RWPE1 (cell line): ENCODE data around the gene MSRB3.
"Not testable (repeated sequence)": the region's sequence is repeated elsewhere in the genome, so short reads cannot be mapped to it uniquely, and the experiment has no call there.

Source experiments
- CTCF ChIA-PET: fragments of 350-600 bp; sonication (Branson Sonifier 250); formaldehyde crosslinking; extraction: SDS; loops from one replicate; lab custom pipeline; 2021; lab: Yijun Ruan, JAX
- POLR2A ChIA-PET: fragments of 400-600 bp; formaldehyde crosslinking; extraction: SDS; loops from one replicate; lab custom pipeline; 2020; ENCODE audit warnings: antibody characterized with exemption; ENCODE audit not compliant: low non-redundant PET; lab: Yijun Ruan, JAX
- DNase-seq: peaks from one replicate; pipeline ENCODE4 v3.0.0; 2012; ENCODE audit warnings: low spot score
- H3K27ac ChIP-seq: fragments of 450-650 bp; 2 replicates; pipeline ENCODE4 v1.5.1; 2017
- TF ChIP-seq, protein P1 (sequence below): fragments of 450-650 bp; conservative IDR thresholded peaks from 2 replicates; pipeline ENCODE4 v1.5.1; 2017; ENCODE audit warnings: low read depth, mild to moderate bottlenecking

MSRB3 gene

DNA sequence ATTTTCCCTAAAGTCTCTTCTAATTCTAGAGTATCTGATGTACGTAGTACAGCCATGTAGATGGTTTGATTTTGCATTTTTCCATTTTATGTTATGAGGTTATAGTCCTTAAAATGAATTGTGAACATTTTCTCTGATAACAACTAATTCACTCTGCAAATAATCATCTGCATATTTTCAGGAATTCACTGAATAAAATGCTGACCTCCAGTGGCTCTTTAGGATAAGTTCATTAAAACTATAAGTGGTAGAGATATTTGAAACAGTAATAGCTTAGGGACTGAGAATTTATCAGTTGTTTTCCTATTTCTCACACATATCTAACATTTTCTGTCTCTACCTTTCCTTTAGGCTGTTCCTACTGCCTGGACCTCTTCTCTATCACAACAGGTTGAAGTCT lies 4.4 kb downstream of the MSRB3 start:
- ChIA-PET POLR2A (no interaction called here), CTCF (interaction anchor here (0.6 kb wide), 1 partner anchor 65 kb away, joined by 6 read pairs; no protein-coding TSS in a partner anchor)

DNA sequence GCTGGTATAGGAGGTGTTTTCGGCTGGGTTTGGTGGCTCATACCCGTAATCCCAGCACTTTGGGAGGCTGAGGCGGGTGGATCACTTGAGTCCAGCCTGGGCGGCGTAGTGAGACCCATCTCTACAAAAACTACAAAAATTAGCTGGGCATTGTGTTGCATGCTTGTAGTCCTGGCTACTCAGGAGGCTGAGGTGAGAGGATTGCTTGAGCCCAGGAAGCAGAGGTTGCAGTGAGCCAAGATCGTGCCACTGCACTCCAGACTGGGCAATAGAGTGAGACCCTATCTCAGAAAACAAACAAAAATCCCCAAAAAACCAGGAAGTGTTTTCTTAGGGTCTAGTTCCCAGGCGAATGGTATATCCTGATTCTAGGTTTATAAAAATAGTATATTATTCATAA lies 7.0 kb downstream of the MSRB3 start:
- DNase-seq, H3K27ac ChIP-seq, POLR2A ChIA-PET, CTCF ChIA-PET: not testable (repeated sequence)

More for the DNA sequence above, 4.4 kb downstream of the MSRB3 start:
- TF ChIP-seq, protein P1, sequence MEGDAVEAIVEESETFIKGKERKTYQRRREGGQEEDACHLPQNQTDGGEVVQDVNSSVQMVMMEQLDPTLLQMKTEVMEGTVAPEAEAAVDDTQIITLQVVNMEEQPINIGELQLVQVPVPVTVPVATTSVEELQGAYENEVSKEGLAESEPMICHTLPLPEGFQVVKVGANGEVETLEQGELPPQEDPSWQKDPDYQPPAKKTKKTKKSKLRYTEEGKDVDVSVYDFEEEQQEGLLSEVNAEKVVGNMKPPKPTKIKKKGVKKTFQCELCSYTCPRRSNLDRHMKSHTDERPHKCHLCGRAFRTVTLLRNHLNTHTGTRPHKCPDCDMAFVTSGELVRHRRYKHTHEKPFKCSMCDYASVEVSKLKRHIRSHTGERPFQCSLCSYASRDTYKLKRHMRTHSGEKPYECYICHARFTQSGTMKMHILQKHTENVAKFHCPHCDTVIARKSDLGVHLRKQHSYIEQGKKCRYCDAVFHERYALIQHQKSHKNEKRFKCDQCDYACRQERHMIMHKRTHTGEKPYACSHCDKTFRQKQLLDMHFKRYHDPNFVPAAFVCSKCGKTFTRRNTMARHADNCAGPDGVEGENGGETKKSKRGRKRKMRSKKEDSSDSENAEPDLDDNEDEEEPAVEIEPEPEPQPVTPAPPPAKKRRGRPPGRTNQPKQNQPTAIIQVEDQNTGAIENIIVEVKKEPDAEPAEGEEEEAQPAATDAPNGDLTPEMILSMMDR: 0 out of 2 replicates have a peak, but pooled peaks have one; percentile 15
- no peak overlapping the region for H3K27ac ChIP-seq
- DNase-seq: peak; percentile 12

DNA sequence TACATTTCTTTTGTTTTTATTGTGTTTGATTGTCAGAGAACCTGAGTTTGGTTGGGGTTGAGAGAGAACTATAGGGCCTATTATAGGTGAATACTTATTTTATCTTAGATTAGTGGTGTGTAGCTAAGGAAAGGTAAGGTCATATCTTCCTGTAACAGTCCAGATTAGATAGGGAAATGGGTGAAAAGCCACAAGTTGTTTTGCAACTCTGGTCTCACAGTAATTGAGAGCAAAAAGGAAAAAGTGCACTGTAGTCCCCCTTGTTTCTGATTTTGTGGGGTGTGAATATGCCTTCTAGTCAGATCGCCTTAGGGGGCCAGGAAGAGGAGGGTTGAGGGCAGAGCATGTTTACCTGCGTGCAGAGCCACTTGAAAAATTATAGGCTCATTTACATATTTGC lies 8.9 kb downstream of the MSRB3 start:
- ChIA-PET CTCF (no interaction called here), POLR2A (no interaction called here)
- TF ChIP-seq, protein P1: no peak
- DNase-seq: no peak
- H3K27ac ChIP-seq: no peak overlapping the region

DNA sequence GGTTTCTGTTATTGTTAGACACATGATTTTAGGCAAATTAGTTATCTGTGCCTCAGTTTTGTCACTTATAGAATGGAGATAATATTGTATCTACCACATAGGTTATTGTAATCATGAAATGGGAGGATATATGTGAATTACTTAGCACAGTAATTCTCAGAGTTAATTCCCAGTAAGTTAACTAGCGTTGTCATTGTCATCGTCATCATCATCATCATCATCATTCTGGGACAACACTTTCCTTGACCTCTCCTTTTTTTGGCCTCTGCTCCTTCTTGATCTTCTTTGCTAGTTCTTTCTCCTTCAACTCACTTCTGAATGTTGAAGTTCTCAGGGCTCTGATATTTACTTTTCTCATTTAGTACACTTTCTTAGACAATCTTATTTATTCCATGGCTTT lies 13.8 kb downstream of the MSRB3 start:
- POLR2A ChIA-PET: no interaction called here
- CTCF ChIA-PET: interaction anchor here (1.5 kb wide), 1 partner anchor 14 kb away, joined by 7 read pairs; no protein-coding TSS in a partner anchor
- TF ChIP-seq, protein P1: no peak
- no peak overlapping the region for H3K27ac ChIP-seq
- DNase-seq: no peak

DNA sequence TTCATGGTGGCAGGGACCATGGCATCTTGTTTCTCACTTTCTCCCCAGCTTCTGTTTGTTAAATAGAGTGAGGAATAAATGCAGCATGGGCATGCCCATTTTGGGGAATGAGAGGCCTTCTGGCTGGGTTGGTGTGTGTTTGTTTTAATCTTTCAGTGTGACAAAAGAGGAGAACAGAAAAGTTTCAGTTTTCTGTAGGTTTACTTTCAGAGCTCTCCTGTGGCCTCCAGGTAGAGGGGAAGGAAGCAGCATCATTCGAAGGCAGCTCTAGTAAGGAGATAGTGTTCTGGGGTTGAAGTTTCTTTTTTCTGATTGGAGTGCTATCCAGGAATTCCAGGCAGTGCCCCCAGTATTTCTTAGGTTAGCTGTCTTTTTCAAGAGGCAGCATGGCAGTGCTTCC lies 15.3 kb downstream of the MSRB3 start:
- POLR2A ChIA-PET: no interaction called here
- TF ChIP-seq, protein P1: no peak
- CTCF ChIA-PET: interaction anchor here (1.0 kb wide), 1 partner anchor 12 kb away, joined by 3 read pairs; no protein-coding TSS in a partner anchor
- H3K27ac ChIP-seq: no peak overlapping the region
- no peak for DNase-seq

DNA sequence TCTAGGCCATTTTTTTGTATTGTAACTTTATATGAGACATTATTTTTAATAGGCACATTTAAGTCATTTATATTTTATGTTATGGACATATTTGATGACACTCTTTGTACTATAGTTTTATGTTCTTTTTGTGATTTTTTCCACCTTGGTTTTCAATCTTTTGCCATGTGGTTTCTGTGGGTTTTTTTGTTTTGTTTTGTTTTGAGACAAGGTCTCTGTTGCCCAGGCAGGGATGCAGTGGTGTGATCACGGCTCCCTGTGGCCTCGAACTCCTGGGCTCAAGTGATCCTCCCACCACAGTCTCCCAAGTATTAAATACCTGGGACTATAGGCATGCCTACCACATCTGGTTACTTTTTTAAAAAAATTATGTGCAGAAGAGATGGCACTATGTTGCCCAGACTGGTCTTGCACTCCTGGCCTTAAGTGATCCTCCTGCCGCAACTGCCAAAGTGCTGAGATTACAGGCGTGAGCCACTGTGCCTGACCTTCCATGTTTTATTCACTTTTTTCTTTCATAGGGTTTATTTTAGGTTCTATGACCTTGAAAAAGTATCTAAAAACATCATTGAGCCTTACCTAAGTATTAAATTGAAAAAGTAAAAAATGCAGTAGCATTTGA lies 16.3 kb downstream of the MSRB3 start:
- TF ChIP-seq, protein P1: no peak
- CTCF ChIA-PET: interaction anchor here (1.2 kb wide), 1 partner anchor 11 kb away, joined by 3 read pairs; no protein-coding TSS in a partner anchor
- POLR2A ChIA-PET: no interaction called here
- H3K27ac ChIP-seq: no peak overlapping the region
- DNase-seq: no peak
